HTERT RPE-1 (cell line): ENCODE data around the gene TENM4.

Experiments used
- in situ Hi-C: fragments of 300-500 bp; cut with MboI; formaldehyde crosslinking; loops from 4 replicates; pipeline ENCODE4 v1.14.3; 2020; ENCODE audit warnings: low sequenced_read_pairs

Gene TENM4

GRCh38 chr11:78698612-78699011 is 742.2 kb downstream of the TENM4 start:
- in situ Hi-C loops, result no loop called here

- in situ Hi-C loops, result no loop called here
Measured at GRCh38 chr11:78696177-78696576, 744.7 kb downstream of the TENM4 start.

DNA sequence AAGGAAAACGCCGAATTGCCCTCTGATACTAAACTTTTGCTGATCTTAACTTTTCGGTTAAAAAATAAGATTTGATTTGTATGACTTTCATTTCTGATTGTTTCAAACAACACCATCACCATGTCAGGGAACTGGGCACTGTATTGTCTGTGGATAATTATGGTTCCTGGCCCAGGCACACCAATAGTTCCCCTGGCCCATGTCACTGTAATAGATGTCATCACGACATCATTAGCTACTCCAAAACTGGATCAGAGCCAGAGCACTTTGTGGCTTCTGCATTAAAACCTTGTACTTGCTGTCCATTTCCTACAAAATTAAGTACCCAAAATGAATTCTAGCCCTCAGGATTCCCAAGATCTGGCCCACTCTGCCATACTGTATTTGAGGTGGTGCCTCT is 746.7 kb downstream of the TENM4 start:
- in situ Hi-C loops, result no loop called here

DNA sequence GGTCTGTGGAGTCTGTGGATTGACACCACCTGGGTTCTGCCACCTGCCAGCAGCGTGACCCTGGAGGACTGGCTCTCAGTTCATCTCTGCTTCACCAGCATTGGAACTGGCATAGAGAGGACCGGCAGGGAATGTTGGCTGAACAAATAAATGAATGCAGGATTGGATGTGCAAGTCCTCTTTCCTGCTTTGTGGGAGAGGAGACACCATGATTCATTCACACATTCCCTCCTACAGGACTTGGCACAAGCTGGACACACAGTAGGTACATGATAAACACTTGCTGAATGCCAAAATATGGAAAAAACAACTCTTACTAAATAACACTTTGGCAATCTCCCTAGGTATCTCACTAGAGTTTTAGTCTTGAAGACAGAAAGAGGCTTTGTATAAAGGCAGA is 749.6 kb downstream of the TENM4 start:
- in situ Hi-C loops, result no loop called here

DNA sequence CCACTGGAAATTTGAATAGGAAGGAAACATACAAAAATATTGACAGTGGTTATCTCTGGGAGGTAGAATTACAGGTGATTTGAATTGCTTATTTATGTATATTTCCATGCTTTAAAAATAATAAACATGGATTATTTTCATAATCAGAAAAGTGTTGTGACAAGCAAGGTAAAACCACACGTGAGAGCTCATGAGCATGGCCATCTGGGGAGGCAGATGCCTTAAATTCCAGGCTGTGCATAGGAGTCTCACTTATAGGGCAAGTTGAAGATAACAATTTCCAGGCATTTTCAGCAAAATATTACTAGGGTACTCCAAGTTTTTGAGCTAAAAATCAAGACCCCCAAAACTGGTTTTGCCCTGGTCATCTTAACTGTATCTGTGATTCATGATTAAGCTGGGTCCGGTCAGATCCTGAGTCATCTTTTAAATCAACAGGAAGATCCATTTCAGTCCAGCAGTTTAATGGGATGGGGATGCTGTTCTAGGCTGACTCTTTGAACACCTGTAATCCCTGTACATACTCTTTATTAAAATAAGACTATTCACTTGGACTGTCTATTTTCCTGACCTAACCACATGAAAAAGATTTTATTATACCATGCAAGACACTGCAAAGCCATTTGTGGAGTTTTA is 750.4 kb downstream of the TENM4 start:
- in situ Hi-C loops, result no loop called here

GRCh38 chr11:78689585-78690153 is 751.2 kb downstream of the TENM4 start:
- in situ Hi-C loops, result no loop called here

DNA sequence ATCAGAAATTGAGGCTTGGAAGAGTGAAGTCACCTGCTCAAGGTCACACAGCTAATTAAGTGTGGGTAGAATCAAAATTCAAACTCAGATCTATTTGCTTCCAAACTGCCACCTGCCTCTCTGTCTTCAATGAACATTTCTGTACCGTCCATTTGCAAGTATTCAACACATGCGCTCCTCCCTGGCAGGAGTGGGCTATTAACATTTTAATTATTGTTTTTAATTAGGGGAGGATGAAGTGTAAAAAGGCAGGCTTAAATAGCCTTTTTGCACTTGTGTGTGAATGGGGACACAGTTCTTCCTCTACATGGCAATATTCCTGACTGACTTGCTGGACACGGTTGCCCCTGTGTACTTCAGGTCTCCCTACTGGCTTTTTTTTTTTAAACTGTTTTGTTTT is 751.7 kb downstream of the TENM4 start:
- in situ Hi-C loops, result no loop called here

- in situ Hi-C loops, result no loop called here
Measured at GRCh38 chr11:78688460-78688859, 752.4 kb downstream of the TENM4 start.

DNA sequence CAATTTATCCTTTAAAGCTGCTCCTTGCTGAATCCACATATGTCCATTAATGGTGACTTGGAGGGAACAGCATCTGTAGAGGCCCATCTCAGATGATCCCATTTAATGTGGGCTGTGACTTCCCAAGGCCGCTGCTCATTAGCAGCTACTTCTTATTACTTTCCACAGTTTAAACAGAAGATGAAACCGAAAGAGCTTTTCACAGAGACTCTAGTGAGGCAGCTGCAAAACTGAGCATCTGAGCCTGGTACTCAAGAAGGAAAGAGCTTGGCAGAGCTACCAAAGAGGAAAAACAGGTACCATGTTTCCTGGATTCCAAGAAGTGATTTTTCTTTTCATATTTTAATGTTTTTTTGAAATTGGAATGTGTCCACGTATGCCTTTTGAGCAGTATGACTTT is 755.7 kb downstream of the TENM4 start:
- in situ Hi-C loops, result no loop called here

GRCh38 chr11:78684377-78684776 is 756.5 kb downstream of the TENM4 start:
- in situ Hi-C loops, result no loop called here

GRCh38 chr11:78683774-78684173 is 757.1 kb downstream of the TENM4 start:
- in situ Hi-C loops, result no loop called here

- in situ Hi-C loops, result no loop called here
Measured at GRCh38 chr11:78676026-78676557, 764.7 kb downstream of the TENM4 start.

DNA sequence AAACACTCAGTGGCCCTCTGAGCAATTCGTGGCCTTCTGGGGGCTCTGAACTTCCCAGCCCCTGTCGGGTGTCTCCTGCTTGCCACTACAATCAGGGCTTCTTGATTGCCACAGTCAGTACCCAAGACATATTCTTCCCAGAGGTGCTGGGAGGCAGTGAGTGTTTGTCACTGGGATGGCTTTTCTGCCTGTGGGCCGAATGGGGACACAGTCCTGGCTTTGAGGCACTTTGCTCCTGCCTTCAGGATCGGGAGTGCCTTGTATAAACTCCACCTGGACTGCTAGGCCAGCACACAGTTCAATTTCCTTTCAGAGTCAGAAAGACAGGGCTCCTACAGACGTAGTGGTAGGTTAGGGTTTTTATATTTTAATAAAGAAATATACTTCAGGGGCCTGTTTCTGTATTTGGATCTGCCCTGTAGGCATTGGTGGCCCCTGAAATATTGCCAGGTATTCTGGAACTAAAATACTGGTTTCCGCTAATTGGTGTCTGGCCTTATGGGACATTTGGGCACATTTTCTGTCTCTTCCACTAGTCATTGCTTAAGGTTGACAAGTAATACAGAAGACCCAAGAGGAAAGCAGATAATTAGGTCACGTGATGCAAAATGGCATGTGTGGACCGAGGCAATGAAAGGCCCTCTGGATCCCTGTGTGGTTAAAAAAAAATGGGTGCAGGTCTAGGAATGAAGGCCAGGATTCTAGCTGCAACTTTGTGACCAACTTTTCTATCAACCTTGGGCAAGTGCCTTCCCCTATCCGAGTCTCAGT is 767.8 kb downstream of the TENM4 start:
- in situ Hi-C loops, result no loop called here

- in situ Hi-C loops, result no loop called here
Measured at GRCh38 chr11:78669249-78669648, 771.6 kb downstream of the TENM4 start.

- in situ Hi-C loops, result no loop called here
Measured at GRCh38 chr11:78667461-78667860, 773.4 kb downstream of the TENM4 start.

DNA sequence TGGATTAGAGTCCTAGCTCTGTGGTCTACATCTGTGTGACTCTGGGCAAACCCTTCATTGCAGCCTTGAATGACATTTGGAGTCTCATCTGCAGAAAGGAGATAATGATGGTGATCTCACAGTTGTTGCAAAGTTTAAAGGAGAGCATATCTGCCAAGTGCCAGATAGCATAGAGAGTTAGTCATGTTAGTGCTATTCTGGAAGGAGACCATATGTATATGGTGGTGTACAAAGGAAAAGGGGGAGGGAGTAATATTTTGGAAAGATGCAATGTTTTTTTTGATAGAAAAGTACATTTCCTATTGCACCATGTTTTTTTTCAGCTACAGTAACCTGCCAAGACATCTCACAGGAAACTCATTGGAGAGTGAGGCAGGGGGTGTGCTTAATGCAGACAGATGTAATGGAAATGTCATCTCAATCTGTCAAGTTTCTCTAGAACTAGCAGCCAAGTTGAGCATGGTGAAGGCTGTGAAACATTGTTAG is 774.1 kb downstream of the TENM4 start:
- in situ Hi-C loops, result no loop called here

DNA sequence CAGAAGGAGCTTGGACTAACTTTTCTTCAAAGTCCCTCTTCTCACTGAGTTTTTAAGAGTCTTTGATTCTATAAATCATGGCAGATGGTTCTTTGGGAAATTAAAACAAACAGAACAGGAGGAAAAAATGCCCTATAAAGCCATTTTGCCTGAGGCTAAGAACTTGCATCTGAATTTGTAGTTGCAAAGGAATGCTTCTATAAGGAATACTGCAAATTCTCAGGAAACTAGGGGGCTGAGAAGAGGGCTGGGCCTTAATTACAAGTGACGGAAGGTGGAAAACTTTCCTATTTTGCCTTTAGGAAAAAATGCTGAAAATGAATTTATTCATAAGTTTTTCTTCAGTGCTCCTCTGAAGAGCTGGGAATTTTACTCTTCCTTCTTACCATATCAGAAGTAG is 776.2 kb downstream of the TENM4 start:
- in situ Hi-C loops, result no loop called here

GRCh38 chr11:78662811-78663210 is 778.0 kb downstream of the TENM4 start:
- in situ Hi-C loops, result no loop called here

DNA sequence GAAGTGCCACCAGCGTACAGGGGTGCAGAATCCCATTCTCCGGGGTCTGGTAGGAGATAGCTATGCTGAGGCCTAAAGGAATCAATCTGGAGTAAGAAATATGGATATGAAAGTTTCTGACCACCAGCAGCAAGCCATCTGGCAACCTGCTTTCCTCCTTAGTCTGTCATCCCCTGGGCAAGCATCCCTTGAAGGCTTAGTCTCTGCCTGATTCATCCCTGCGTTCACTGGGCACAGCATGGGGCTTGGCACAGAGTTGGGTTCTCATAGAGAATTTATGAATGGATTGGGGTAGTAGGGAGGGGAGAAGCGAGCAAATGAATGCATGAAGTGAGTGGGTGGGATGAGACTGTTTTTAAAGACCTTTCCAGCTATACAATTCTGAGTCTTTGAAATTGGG is 780.4 kb downstream of the TENM4 start:
- in situ Hi-C loops, result no loop called here

GRCh38 chr11:78659326-78660270 is 781.2 kb downstream of the TENM4 start:
- in situ Hi-C loops, result no loop called here
